Body of pancreas (tissue), 4 donors: ENCODE data around the gene LRRFIP1.
A peak's percentile ranks its signal among the peaks of the same experiment; 100 is the strongest.

Source experiments
- POLR2A ChIP-seq, 3 donors: fragments of 450-650 bp; IDR thresholded peaks; one replicate each; pipeline ENCODE4 v1.6.1; 2016; ENCODE audit warnings: antibody characterized with exemption in 3 of 3, mild to moderate bottlenecking in 2 of 3
- TF ChIP-seq, protein P1 (sequence below), 7 experiments: fragments of 450-650 bp in 4 of 7; fragments of 200-600 bp in 3 of 7; sonication (generic) in 3 of 7; IDR thresholded peaks; one replicate each; pipeline ENCODE4 v1.5.1; 2016 to 2019; ENCODE audit warnings: antibody characterized with exemption in 7 of 7

- TF ChIP-seq, protein P1, sequence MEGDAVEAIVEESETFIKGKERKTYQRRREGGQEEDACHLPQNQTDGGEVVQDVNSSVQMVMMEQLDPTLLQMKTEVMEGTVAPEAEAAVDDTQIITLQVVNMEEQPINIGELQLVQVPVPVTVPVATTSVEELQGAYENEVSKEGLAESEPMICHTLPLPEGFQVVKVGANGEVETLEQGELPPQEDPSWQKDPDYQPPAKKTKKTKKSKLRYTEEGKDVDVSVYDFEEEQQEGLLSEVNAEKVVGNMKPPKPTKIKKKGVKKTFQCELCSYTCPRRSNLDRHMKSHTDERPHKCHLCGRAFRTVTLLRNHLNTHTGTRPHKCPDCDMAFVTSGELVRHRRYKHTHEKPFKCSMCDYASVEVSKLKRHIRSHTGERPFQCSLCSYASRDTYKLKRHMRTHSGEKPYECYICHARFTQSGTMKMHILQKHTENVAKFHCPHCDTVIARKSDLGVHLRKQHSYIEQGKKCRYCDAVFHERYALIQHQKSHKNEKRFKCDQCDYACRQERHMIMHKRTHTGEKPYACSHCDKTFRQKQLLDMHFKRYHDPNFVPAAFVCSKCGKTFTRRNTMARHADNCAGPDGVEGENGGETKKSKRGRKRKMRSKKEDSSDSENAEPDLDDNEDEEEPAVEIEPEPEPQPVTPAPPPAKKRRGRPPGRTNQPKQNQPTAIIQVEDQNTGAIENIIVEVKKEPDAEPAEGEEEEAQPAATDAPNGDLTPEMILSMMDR (IDR thresholded peaks at IDR 0.05): peak; percentile 23 to 68 (median 57)
- TF ChIP-seq POLR2A (IDR thresholded peaks at IDR 0.05): no peak
Observed at GRCh38 chr2:237774811-237775553, 147.6 kb downstream of the LRRFIP1 start.
